OCI-LY7 (cell line): ENCODE results near the gene RIPK1. TPM values are rescaled to one million over a fixed set of nuclear protein-coding genes. Genes with fewer than 3 reads are reported as not detected.
"Not testable (repeated sequence)": the region's sequence is repeated elsewhere in the genome, so short reads cannot be mapped to it uniquely, and the experiment has no call there.

Experiments used
- BruUV-seq: library from RNA; stranded (reverse); fragments of 400-500 nt; replicated peaks from 2 replicates; lab custom pipeline; 2021; lab: Mats Ljungman, UMichigan
- CTCF ChIA-PET: fragments of 300-600 bp; sonication (Branson Sonifier 250); formaldehyde crosslinking; loops from one replicate; lab custom pipeline; 2022; ENCODE audit warnings: antibody characterized with exemption; ENCODE audit not compliant: unreplicated experiment; lab: Charles Lee
- POLR2A ChIA-PET: fragments of 300-600 bp; sonication (Branson Sonifier 250); formaldehyde crosslinking; loops from one replicate; lab custom pipeline; 2022; ENCODE audit warnings: antibody characterized with exemption; lab: Charles Lee
- DNase-seq: peaks from one replicate; pipeline ENCODE4 v3.0.0-alpha.2; 2015; ENCODE audit warnings: low spot score
- H2AFZ ChIP-seq: fragments of 200-600 bp; sonication (generic), shearing (Covaris generic); 2 replicates; pipeline ENCODE4 v1.6.1; 2014; ENCODE audit warnings: mild to moderate bottlenecking, antibody characterized with exemption, low read length, moderate library complexity
- H3K27ac ChIP-seq: fragments of 200-600 bp; sonication (generic); 2 replicates; pipeline ENCODE4 v1.5.1; 2014; ENCODE audit warnings: mixed run types, low read depth, mild to moderate bottlenecking, moderate library complexity, low read length, inconsistent platforms; ENCODE audit not compliant: poor library complexity, severe bottlenecking
- H3K36me3 ChIP-seq: fragments of 200-600 bp; sonication (generic); 2 replicates; pipeline ENCODE4 v1.6.1; 2014; ENCODE audit warnings: mild to moderate bottlenecking, antibody characterized with exemption, low read length, moderate library complexity, mixed read lengths; ENCODE audit not compliant: insufficient read depth
- H3K4me1 ChIP-seq: fragments of 200-600 bp; sonication (generic); 2 replicates; pipeline ENCODE4 v1.5.1; 2014; ENCODE audit warnings: mild to moderate bottlenecking, low read length; ENCODE audit not compliant: insufficient read depth, poor library complexity, severe bottlenecking
- H3K4me2 ChIP-seq: fragments of 200-600 bp; sonication (generic); 2 replicates; pipeline ENCODE4 v1.6.1; 2014; ENCODE audit warnings: mild to moderate bottlenecking, low read length
- H3K4me3 ChIP-seq: fragments of 200-600 bp; sonication (generic); 2 replicates; pipeline ENCODE4 v1.5.1; 2014; ENCODE audit warnings: mild to moderate bottlenecking, low read depth, low read length; ENCODE audit not compliant: poor library complexity, severe bottlenecking
- H3K79me2 ChIP-seq: fragments of 200-600 bp; sonication (generic); 2 replicates; pipeline ENCODE4 v1.6.1; 2016; ENCODE audit warnings: low read depth, mild to moderate bottlenecking, low read length, moderate library complexity, mixed read lengths; ENCODE audit not compliant: insufficient read depth
- H3K9me2 ChIP-seq: fragments of 200-600 bp; sonication (generic); 2 replicates; pipeline ENCODE4 v1.6.1; 2016; ENCODE audit warnings: mild to moderate bottlenecking, low read length, mixed read lengths; ENCODE audit not compliant: insufficient read depth
- H3K9me3 ChIP-seq: fragments of 200-600 bp; sonication (generic); 2 replicates; pipeline ENCODE4 v1.6.1; 2014; ENCODE audit warnings: mild to moderate bottlenecking, mixed run types, low read length, mixed read lengths
- H4K20me1 ChIP-seq: fragments of 200-600 bp; sonication (generic); 2 replicates; pipeline ENCODE4 v1.6.1; 2014; ENCODE audit warnings: mild to moderate bottlenecking, antibody characterized with exemption, low read length, moderate library complexity, mixed read lengths; ENCODE audit not compliant: insufficient read depth
- EZH2phosphoT487 ChIP-seq: fragments of 200-600 bp; sonication (generic); IDR thresholded peaks from 2 replicates; pipeline ENCODE4 v1.6.1; 2018; ENCODE audit warnings: low read depth, borderline replicate concordance, mild to moderate bottlenecking, mixed run types, antibody characterized with exemption, low read length, moderate library complexity, mixed read lengths
- intact Hi-C: fragments of 100-400 bp; cut with micrococcal nuclease; formaldehyde crosslinking; loops from one replicate; pipeline ENCODE4 v1.10.0; 2022; ENCODE audit not compliant: unreplicated experiment
- total RNA-seq, 2 experiments: library from RNA; depleted of rRNA in 1 of 2; stranded (reverse); fragments of >200 nt in 1 of 2; shearing (Covaris generic) in 1 of 2; gene quantifications; 2 replicates each; pipeline ENCODE4 v1.2.3, GENCODE V29; 2014 to 2022
- TF ChIP-seq, protein P1 (sequence below): fragments of 200-600 bp; sonication (generic); conservative IDR thresholded peaks from 2 replicates; pipeline ENCODE4 v1.5.1; 2014; ENCODE audit warnings: mild to moderate bottlenecking, antibody characterized with exemption, low read length, moderate library complexity, mixed read lengths

The RIPK1 gene
- total RNA-seq, 2 experiments from 2014 or later: 7.5 to 8.4 TPM

DNA sequence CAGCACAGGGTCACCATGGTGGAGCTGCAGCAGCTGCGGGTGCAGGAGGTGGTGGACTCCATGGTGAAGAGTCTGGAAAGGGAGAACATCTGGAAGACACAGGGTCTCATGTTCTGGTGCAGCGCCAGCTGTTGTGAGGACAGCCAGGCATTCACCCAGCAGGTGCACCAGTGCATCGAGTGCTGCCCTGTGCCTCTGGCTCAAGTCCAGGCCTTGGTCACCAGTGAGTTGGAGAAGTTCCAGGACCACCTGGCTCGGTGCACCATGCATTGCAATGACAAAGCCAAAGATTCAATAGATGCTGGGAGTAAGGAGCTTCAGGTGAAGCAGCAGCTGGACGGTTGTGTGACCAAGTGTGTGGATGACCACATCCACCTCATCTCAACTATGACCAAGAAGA is 22.9 kb upstream of the RIPK1 start:
- no peaks in the 10 kb centered on the region for H4K20me1 ChIP-seq
- H3K4me1 ChIP-seq: no peaks in the 10 kb centered on the region
- POLR2A ChIA-PET: interaction anchor here (0.6 to 0.7 kb wide), 2 partner anchors 319 to 362 kb away, joined by 3 to 4 read pairs; no protein-coding TSS in a partner anchor
- H3K4me2 ChIP-seq: no peak overlapping the region
- H2AFZ ChIP-seq: no peak overlapping the region
- no peak for DNase-seq
- no peaks in the 10 kb centered on the region for H3K9me3 ChIP-seq
- CTCF ChIA-PET: no interaction called here
- H3K4me3 ChIP-seq: no peak overlapping the region
- no peaks in the 10 kb centered on the region for H3K9me2 ChIP-seq
- no peak overlapping the region for H3K27ac ChIP-seq
- BruUV-seq: no TSS peak
- H3K79me2 ChIP-seq: no peaks in the 10 kb centered on the region
- H3K36me3 ChIP-seq: no peaks in the 10 kb centered on the region
- intact Hi-C loops: no loop called here
- TF ChIP-seq, protein P1, sequence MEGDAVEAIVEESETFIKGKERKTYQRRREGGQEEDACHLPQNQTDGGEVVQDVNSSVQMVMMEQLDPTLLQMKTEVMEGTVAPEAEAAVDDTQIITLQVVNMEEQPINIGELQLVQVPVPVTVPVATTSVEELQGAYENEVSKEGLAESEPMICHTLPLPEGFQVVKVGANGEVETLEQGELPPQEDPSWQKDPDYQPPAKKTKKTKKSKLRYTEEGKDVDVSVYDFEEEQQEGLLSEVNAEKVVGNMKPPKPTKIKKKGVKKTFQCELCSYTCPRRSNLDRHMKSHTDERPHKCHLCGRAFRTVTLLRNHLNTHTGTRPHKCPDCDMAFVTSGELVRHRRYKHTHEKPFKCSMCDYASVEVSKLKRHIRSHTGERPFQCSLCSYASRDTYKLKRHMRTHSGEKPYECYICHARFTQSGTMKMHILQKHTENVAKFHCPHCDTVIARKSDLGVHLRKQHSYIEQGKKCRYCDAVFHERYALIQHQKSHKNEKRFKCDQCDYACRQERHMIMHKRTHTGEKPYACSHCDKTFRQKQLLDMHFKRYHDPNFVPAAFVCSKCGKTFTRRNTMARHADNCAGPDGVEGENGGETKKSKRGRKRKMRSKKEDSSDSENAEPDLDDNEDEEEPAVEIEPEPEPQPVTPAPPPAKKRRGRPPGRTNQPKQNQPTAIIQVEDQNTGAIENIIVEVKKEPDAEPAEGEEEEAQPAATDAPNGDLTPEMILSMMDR: no peak
- TF ChIP-seq EZH2phosphoT487: no peak

DNA sequence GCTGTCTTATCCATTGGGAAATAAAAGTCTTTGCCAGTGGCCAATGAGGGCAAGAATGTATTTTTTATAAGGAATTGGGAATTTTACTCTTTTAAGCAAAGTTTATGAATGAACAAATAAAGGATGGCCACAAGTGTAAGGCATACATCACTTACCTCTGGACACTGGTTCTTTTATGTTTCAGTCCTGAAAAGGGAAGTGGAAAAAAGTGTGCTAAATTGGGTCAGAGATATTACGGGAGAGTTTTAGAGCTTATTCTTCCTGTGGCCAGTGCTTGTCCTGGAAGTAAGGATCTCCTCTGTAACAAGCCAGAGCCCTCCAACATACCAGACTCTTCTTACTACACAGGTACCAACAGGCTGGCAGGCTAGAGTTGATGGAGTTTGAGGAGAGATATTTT is 22.5 kb upstream of the RIPK1 start:
- H4K20me1 ChIP-seq: no peaks in the 10 kb centered on the region
- TF ChIP-seq, protein P1: no peak
- TF ChIP-seq EZH2phosphoT487: no peak
- intact Hi-C loops: no loop called here
- no peaks in the 10 kb centered on the region for H3K4me1 ChIP-seq
- H3K9me2 ChIP-seq: no peaks in the 10 kb centered on the region
- no peaks in the 10 kb centered on the region for H3K36me3 ChIP-seq
- ChIA-PET POLR2A (interaction anchor here (0.6 to 0.7 kb wide), 2 partner anchors 319 to 361 kb away, joined by 3 to 4 read pairs; no protein-coding TSS in a partner anchor), CTCF (no interaction called here)
- H3K4me3 ChIP-seq: no peak overlapping the region
- no peak overlapping the region for H3K27ac ChIP-seq
- no peaks in the 10 kb centered on the region for H3K79me2 ChIP-seq
- no peak for DNase-seq
- no TSS peak for BruUV-seq
- no peaks in the 10 kb centered on the region for H3K9me3 ChIP-seq
- H3K4me2 ChIP-seq: no peak overlapping the region
- no peak overlapping the region for H2AFZ ChIP-seq

DNA sequence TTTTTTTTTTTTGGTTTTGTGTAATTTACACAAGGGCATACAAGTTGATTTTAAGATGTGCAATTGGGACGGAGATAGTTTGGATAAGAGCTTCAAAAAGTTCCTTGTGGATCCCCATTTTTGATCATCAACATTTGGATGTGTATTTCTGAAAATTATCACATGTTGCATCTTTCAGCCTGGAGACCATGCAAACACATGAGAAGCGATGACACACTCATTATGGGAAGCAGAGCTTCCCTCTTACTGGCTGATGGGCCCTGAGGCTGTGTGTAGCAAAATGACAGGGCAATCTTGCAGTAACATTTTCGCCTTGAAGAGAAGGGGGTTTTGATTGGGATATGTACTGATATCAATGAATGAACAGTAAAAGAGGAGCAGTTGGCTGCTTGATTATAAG is 22.0 kb upstream of the RIPK1 start:
- no peaks in the 10 kb centered on the region for H3K9me3 ChIP-seq
- no peaks in the 10 kb centered on the region for H4K20me1 ChIP-seq
- intact Hi-C loops: no loop called here
- DNase-seq: no peak
- H3K79me2 ChIP-seq: no peaks in the 10 kb centered on the region
- TF ChIP-seq EZH2phosphoT487: no peak
- TF ChIP-seq, protein P1: no peak
- CTCF ChIA-PET: no interaction called here
- no peak overlapping the region for H3K27ac ChIP-seq
- H2AFZ ChIP-seq: no peak overlapping the region
- H3K36me3 ChIP-seq: no peaks in the 10 kb centered on the region
- H3K4me1 ChIP-seq: no peaks in the 10 kb centered on the region
- no peak overlapping the region for H3K4me2 ChIP-seq
- POLR2A ChIA-PET: interaction anchor here (0.7 kb wide), 1 partner anchor 361 kb away, joined by 3 read pairs; no protein-coding TSS in a partner anchor
- no peak overlapping the region for H3K4me3 ChIP-seq
- H3K9me2 ChIP-seq: no peaks in the 10 kb centered on the region
- no TSS peak for BruUV-seq

DNA sequence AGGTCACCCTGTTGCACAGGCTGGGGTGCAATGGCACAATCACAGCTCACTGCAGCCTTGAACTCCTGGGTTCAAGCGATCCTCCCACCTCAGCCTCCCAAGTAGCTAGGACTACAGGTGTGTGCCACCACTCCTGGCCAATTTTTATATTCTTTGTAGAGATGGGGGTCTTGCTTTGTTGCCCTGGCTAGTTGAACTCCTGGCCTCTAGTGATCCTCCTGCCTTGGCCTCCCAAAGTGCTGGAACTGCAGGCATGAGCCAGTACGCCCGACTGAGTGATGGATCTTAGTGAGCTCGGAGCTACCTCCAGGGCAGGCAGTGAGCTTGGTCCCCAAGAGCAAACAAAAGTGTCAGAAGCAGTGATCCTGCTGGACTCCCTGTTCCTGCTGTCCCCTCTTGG is 20.3 kb upstream of the RIPK1 start:
- H3K9me3 ChIP-seq, H4K20me1 ChIP-seq, DNase-seq, H3K9me2 ChIP-seq, BruUV-seq, H3K27ac ChIP-seq, H3K79me2 ChIP-seq, POLR2A ChIA-PET, CTCF ChIA-PET, H3K4me1 ChIP-seq, H3K4me2 ChIP-seq, intact Hi-C loops, H2AFZ ChIP-seq, H3K4me3 ChIP-seq, H3K36me3 ChIP-seq: not testable (repeated sequence)
